Inferior parietal cortex (tissue), 1 donor: ENCODE results near the gene C16orf78.

ENCODE experiments used
- DNase-seq: peaks from one replicate; pipeline ENCODE4 v3.0.0-alpha.2; 2016; ENCODE audit errors: extremely low spot score

C16orf78 gene

DNA sequence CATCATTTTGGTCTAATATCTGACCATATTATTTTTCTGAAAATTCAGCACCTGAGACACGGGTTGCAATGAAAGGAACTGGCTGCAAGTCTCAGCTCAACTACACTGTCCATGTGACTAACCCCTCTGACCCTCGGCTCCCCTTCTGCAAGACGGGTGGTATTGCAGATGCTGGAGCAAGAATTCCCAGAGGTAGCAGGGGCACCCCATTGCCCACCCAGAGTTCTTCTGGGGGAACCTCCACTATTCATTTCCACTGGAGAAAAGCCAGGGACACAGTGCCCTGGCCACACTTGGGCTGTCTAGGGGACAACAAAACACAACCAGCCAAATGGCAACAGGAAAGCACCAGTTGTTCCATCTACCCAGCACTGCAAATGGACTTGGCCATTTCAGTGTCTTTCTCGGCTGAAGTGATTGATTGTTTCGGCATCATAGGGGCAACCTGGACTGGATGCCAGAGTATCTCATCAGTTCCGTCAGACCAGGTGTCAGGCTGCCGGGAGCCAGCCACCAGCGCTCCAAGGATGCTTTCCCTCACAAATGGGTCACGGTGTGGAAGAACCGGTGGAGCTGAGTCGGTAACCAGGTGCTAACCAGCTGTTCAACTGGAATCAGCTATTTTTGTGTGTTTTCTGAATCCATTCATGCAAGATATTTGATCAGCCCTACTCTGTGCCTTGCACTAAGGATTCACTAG is 58.1 kb downstream of the C16orf78 start:
- no peak for DNase-seq

DNA sequence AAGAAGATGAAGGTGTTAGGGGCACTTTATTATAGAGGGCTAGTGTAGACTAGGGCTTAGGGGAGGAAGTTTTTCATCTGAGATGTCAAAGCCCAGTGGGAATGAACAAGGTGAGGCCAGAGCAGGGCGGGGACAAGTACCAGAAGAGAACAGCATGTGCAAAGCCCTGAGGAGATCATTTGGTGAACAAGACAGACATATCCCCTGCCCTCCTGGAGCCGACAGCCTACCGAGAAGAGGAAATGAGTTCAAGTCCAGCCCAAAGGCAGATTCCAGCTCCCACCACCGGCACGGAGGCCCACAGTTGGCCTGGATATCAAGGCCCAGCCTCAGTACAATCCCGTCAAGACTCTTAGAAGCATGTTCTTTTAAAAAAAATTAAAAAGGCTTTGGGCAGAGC is 61.1 kb downstream of the C16orf78 start:
- DNase-seq: no peak

GRCh38 chr16:49436181-49436580 is 62.6 kb downstream of the C16orf78 start:
- no peak for DNase-seq

GRCh38 chr16:49437344-49437743 is 63.7 kb downstream of the C16orf78 start:
- DNase-seq: no peak

DNA sequence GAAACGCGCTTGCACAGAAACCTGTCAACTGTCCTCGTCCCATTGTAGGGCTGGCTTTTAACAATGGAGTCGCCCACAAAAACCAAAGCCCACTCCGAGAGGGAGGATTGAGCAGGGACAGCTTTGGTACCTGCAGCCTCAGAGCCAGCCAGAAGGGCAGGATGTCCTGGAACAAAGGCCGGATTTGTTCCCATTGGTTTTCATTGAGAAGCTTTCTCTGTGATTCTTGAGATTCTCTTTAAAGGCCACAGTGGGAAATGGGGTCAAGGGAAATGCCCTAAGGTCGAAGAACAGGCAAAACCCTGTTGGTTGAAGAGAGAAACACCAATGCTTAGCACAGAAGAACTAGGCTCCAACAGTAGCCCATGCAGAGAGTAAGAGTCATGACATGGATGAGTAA is 65.4 kb downstream of the C16orf78 start:
- no peak for DNase-seq

- DNase-seq: no peak
Observed at GRCh38 chr16:49439676-49440075, 66.1 kb downstream of the C16orf78 start.

- peak; percentile 38 for DNase-seq
Observed at GRCh38 chr16:49440156-49441065, 66.8 kb downstream of the C16orf78 start.

DNA sequence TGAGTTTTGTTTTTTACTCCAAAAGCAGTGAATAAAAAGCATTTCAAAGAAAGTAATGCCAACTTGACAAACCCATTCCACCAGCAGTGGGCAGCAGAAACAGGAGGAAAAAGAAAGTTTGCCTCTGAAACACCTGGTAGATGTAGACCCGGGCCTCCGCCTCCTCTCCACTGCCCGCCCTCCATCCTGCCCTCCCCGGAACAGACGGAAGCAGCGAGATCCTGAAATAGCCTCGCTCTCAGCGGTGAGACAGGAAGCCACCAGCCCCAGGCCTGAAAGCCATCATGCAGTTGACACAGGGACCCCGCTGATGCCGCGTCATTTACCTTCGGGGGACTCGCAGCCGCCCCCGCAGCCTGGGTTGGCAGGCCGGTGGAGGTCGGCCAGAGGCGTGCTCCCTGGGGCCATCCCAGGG is 67.8 kb downstream of the C16orf78 start:
- peak; percentile 18 for DNase-seq

GRCh38 chr16:49442805-49443204 is 69.2 kb downstream of the C16orf78 start:
- no peak for DNase-seq

- DNase-seq: no peak
Observed at GRCh38 chr16:49443576-49443975, 70.0 kb downstream of the C16orf78 start.

DNA sequence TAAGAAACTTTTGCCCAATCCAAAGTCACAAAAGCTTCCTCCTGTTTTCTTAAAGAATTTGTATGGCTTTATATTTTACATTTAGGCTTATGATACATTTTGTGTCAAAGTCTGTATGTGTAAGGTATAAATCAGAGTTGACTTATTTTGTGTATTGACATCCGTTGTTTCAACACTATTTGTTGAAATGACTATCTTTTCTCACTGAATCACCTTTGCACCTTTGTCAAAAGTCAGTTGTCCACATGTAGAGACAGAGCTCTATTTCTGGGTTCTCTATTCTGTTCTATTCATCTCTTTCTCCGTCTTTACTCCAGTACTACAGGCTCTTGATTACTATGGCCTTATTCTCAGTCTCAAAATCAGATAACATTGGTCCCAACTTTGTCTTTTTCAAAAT is 73.2 kb downstream of the C16orf78 start:
- no peak for DNase-seq
